ENCODE data around the gene LARGE1.

Gene LARGE1

GRCh38 chr22:33274214-33275072 lies 645.8 kb downstream of the LARGE1 start:
- DNase-seq = no peak

GRCh38 chr22:33272871-33273270 lies 647.4 kb downstream of the LARGE1 start:
- DNase-seq = no peak

- DNase-seq = no peak
These were observed 648.1 kb downstream of the LARGE1 start for GRCh38 chr22:33272180-33272579.

GRCh38 chr22:33271390-33272161 lies 648.7 kb downstream of the LARGE1 start:
- DNase-seq = no peak

- DNase-seq = no peak
These were observed 649.7 kb downstream of the LARGE1 start for GRCh38 chr22:33270596-33270995.

GRCh38 chr22:33261699-33262098 lies 658.6 kb downstream of the LARGE1 start:
- no peak for DNase-seq

GRCh38 chr22:33260498-33260897 lies 659.8 kb downstream of the LARGE1 start:
- no peak for DNase-seq

- no peak for DNase-seq
These were observed 664.5 kb downstream of the LARGE1 start for GRCh38 chr22:33255791-33256190.

GRCh38 chr22:33248948-33249347 lies 671.3 kb downstream of the LARGE1 start:
- DNase-seq = no peak

GRCh38 chr22:33247758-33248157 lies 672.5 kb downstream of the LARGE1 start:
- DNase-seq = no peak

GRCh38 chr22:33242078-33242477 lies 678.2 kb downstream of the LARGE1 start:
- no peak for DNase-seq

GRCh38 chr22:33240888-33241475 lies 679.3 kb downstream of the LARGE1 start:
- DNase-seq = no peak

- DNase-seq = no peak
These were observed 688.2 kb downstream of the LARGE1 start for GRCh38 chr22:33232071-33232470.

GRCh38 chr22:33227791-33228190 lies 692.5 kb downstream of the LARGE1 start:
- no peak for DNase-seq

- no peak for DNase-seq
These were observed 695.4 kb downstream of the LARGE1 start for GRCh38 chr22:33224841-33225240.
